Measurements from ENCODE around the gene C11orf68. TPM values are rescaled to one million over a fixed set of nuclear protein-coding genes. Genes with fewer than 3 reads are reported as not detected.
A peak's percentile ranks its signal among the peaks of the same experiment; 100 is the strongest.

Gene C11orf68
- total RNA-seq, 1 experiment from 2014 or later, result 15.7 TPM

GRCh38 chr11:65883786-65884715 lies 34.8 kb downstream of the C11orf68 start:
- no peak overlapping the region for H3K9ac ChIP-seq (ENCODE audit: extremely low read depth, insufficient read length, low read length)
- H3K79me1 ChIP-seq (ENCODE audit: insufficient read depth, low read depth, low read length, poor library complexity, severe bottlenecking), result no peaks in the 10 kb centered on the region
- no peak for DNase-seq
- no peak overlapping the region for H3K27ac ChIP-seq (ENCODE audit: insufficient read length, low read depth, low read length)
- H2BK20ac ChIP-seq (ENCODE audit: low read depth, low read length, poor library complexity, severe bottlenecking), result no peak overlapping the region
- H2BK15ac ChIP-seq (ENCODE audit: low read depth, low read length), result no peak overlapping the region
- Mint-ChIP-seq H3K36me3 (ENCODE audit: insufficient read depth in 1 of 3, low read depth in 3 of 3) (peaks cover 35 to 58% (median 55%) of the 10 kb centered on the region in 3 experiments), H3K9me3 (peaks cover 0 to under 1% of the 10 kb centered on the region in 2 experiments; a peak in 1 of 5 replicates), H3K27ac (no peak overlapping the region; a peak in 1 of 7 replicates), H3K4me3 (peak overlapping the region in 1 of 2 experiments; percentile 21; a peak in 2 of 5 replicates), H3K4me1 (peaks cover 12 to 25% of the 10 kb centered on the region in 2 experiments), H3K27me3 (ENCODE audit: low read depth) (peaks cover 4% of the 10 kb centered on the region)
- H3K27me3 ChIP-seq (ENCODE audit: insufficient read depth, low read length), result no peaks in the 10 kb centered on the region
- H2AK5ac ChIP-seq (ENCODE audit: insufficient read length, low read length), result no peak overlapping the region
- no peak overlapping the region for H3K23ac ChIP-seq (ENCODE audit: insufficient read length, low read depth, low read length)
- no peaks in the 10 kb centered on the region for H4K20me1 ChIP-seq (ENCODE audit: control insufficient read depth, insufficient read depth, insufficient read length)
- H3K23me2 ChIP-seq (ENCODE audit: insufficient read length, low read depth, low read length, poor library complexity, severe bottlenecking), result peaks cover 6% of the 10 kb centered on the region
- no peaks in the 10 kb centered on the region for H3K9me3 ChIP-seq (ENCODE audit: control insufficient read depth, low read depth, low read length)
- H3K79me2 ChIP-seq (ENCODE audit: insufficient read depth, low read length), result no peaks in the 10 kb centered on the region
- no CpG with 5 or more reads among the region's 28 CpGs for WGBS (ENCODE audit: extremely low coverage, insufficient read length, low lambda C conversion rate)
- H3K4me2 ChIP-seq (ENCODE audit: insufficient read depth, insufficient read length, low read length), result no peak overlapping the region
- H4K91ac ChIP-seq (ENCODE audit: insufficient read length, low read depth, low read length), result no peak overlapping the region
- H2BK120ac ChIP-seq (ENCODE audit: low read depth, low read length, poor library complexity, severe bottlenecking), result no peak overlapping the region
- no peak overlapping the region for H3K14ac ChIP-seq (ENCODE audit: insufficient read depth, low read length)
- no peak overlapping the region for H2BK12ac ChIP-seq (ENCODE audit: insufficient read length, low read depth, low read length)
- H3K4ac ChIP-seq (ENCODE audit: low read depth, low read length), result no peak overlapping the region
- no peak overlapping the region for H2AFZ ChIP-seq (ENCODE audit: low read length)
- H3K18ac ChIP-seq (ENCODE audit: insufficient read length, low read depth, low read length), result no peak overlapping the region
- H2BK5ac ChIP-seq (ENCODE audit: insufficient read length, low read length), result no peak overlapping the region
- no peak overlapping the region for H3T11ph ChIP-seq (ENCODE audit: low read length)
- H3K4me1 ChIP-seq (ENCODE audit: insufficient read depth, low read length), result peaks cover 2% of the 10 kb centered on the region; the same call in 1 of the 2 replicates
- TF ChIP-seq CTCF (conservative IDR thresholded peaks at IDR 0.05), result no peak
- no peak overlapping the region for H4K5ac ChIP-seq (ENCODE audit: insufficient read length, low read depth, low read length)
- no peak overlapping the region for H3K56ac ChIP-seq (ENCODE audit: insufficient read length, low read depth, low read length)
- H4K8ac ChIP-seq (replicated peaks; ENCODE audit: insufficient read length, low read depth, low read length), result no peak overlapping the region
